Breast epithelium (tissue), 3 donors: ENCODE results near the gene FSTL4.

ENCODE experiments used
- POLR2A ChIP-seq: fragments of 450-650 bp; IDR thresholded peaks from one replicate; pipeline ENCODE4 v1.6.1; 2016; ENCODE audit warnings: antibody characterized with exemption, mild to moderate bottlenecking, moderate library complexity
- POLR2AphosphoS5 ChIP-seq, 3 donors: sonication (generic); formaldehyde crosslinking; IDR thresholded peaks; one replicate each; pipeline ENCODE4 v1.6.1; 2017; ENCODE audit warnings: antibody characterized with exemption in 3 of 3

- TF ChIP-seq POLR2A (no peak), POLR2AphosphoS5 (IDR thresholded peaks at IDR 0.05) (no peak)
Measured at GRCh38 chr5:133599044-133599443, 13.3 kb downstream of the FSTL4 start.
